ENCODE data around the gene SLC2A9. TPM values are rescaled to one million over a fixed set of nuclear protein-coding genes. Genes with fewer than 3 reads are reported as not detected.

Gene SLC2A9
- total RNA-seq, 1 experiment from 2014 or later, result 3.5 TPM

Other genes starting within 250 kb of the SLC2A9 start
- not detected for gene DRD5, start 239.9 kb downstream of the SLC2A9 start, total RNA-seq (2021; ENCODE audit: unreplicated experiment)
- 260 TPM for gene WDR1, start 95.3 kb upstream of the SLC2A9 start, total RNA-seq (2021; ENCODE audit: unreplicated experiment)

Measured in Panc1 (cell line).